Inflammatory macrophage (primary cell): ENCODE data around the gene ADI1.
"Not testable (repeated sequence)": the region's sequence is repeated elsewhere in the genome, so short reads cannot be mapped to it uniquely, and the experiment has no call there.

ENCODE experiments used
- DNase-seq, 2 donors: peaks; one replicate each; pipeline ENCODE4 v3.0.0-alpha.2; 2020 to 2022

Gene ADI1

DNA sequence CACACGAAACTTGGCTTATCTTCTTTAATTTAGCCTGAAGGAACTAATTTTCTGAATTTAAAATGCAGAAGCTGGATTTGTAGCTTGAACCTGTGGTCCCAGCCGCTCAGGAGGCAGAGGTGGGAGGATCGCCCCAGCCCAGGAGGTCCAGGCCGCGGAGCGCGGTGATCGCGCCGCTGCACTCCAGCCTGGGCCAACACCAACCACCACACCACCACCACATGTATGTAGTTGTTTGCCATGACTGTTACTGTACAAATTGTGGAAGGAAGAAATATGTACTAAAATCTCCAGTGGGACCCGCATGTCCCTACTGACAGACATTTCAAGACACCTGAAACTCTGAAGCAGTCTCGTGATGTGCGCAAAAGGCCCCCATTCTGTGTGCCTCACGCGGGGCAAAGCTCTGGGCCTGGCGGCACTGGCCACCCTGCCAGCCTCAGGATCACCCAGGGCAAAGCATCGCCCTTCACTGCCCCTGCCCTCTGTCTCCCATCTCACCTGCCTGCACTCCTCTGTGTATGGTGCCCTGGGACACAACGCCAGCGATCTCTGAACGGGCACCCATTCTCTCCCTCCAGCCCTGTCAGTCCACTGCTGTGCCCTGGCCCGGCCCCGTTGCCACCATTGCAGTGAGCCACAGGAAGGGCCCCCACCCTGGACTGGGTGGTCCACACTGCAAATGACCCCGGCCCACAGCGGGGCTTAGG lies 10.1 kb upstream of the ADI1 start:
- DNase-seq = no peak

DNA sequence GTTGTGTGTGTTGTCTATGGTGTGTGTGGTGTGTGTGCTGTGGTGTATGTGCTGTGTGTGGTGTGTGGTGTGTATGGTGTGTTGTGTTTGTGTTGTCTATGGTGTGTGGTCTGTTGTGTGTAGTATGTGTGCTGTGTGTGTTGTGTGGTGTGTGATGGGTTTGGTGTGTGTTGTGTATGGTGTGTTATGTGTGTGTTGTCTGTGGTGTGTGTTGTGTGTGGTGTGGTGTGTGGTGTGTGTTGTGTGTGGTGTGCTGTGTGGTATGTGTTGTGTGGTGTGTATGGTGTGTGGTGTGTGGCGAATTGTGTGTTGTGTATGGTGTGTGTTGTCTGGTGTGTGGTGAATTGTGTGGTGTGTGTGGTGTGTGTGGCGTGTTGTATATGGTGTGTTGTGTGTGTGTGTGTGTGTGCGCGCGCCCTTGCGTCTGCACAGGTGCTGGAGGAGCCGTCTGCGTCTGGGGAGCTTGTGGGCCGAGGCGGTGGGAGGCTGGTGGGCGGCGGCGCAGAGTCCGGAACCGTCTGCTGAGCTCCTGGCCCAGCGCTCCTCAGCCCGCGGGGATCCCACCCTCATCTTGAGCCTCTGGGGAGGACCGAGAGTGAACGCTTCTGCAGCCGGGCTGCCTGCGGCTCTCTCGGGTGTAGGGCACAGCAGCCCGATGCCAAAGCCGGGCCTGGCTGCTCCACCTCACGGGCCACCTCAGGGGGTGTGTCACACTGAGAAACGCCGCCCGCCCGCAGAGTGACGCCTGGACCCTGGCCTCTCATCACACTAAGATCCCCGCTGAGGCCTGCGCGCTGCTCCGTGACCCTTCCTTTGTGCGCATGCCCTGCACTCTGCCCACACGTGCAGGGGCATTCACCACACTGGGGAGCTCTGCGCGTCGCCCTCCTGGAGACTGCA lies 8.8 kb upstream of the ADI1 start:
- DNase-seq = no peak

- no peak for DNase-seq
Observed at GRCh38 chr2:3526871-3527270, 7.5 kb upstream of the ADI1 start.

GRCh38 chr2:3523551-3524041 lies 4.3 kb upstream of the ADI1 start:
- peak; percentile 13 to 22 for DNase-seq

DNA sequence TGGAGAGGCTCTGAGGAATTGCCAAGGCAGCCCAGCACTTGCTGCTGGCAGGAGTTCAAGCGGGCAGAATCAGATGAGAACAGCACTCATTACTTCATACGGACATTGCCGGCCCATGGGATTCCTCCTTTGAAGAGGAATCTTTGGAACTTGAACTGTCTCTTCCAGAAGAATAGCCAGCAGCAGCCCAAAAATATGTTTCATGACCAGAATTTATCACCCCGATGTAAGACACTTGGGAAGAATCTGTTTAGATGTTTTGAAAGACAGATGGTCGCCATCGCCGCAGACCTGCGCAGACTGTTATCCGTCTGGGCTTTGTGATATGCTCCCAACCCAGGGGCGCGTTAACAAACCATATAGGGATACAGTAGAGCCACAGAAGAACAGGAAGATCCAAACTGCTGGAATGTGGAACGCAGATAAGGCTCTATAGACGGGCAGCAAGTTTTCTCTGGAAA lies 3.7 kb upstream of the ADI1 start:
- no peak for DNase-seq

GRCh38 chr2:3520591-3520990 lies 1.3 kb upstream of the ADI1 start:
- DNase-seq = no peak

DNA sequence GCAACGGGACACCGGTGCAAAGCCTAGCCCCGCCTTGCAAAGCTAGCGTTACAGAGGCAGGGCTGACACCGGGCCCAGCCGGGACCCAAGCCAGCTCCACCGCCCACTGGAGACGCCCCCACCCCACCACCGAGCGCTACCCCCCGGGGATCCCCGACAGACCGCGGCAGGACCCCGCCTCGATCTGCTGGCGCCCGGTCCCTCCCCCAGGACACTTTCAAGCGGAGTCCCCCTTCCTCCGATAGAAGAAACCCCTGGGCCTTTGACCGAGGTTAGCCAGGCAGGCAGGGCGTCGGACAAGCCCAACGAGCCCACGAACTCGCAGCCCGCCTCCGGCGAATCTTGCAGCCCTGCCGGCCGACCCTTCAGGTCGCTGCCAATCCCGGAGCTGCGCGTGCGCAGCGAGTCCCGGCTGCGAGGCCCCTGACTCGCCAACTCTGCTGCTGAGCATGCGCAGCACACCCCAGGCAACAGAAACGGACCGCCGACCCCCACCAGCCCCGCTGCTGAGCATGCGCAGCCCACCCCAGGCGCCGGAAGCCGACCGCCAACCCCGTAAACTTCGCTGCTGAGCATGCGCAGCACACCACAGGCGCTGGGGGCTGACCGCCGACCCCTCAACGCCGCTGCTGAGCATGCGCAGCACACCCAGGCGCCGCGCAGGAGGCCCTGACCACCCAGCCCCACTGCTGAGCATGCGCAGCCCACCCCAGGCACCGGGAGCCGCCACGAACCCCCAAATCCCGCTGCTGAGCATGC lies 656 bp downstream of the ADI1 start:
- peak; percentile 97 to 99 for DNase-seq

DNA sequence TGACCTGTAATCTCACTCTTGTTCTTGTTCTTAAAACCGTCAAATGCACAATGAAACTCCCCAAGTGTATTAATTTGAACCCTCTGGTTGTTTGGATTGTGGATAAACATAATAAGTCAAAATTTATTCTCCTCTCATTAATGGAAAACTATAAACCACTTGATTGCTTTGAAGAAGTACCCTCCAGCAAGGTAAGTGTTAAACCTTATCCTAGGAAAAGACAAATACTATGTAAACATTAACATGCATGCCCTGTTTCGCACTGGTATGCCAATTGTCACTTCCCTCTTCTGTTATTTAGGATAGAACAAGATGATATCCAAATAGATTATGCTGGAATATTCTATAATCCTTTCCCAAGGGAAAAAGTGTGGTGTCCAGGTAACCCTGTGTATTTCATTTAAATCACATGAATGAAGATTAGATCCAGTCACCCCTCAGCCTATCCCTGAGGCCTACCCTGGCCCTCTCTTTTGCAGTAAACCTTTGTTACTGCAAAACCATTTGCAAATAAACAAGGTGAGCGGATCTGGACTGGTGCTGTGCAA lies 1.3 kb downstream of the ADI1 start:
- DNase-seq = no peak

GRCh38 chr2:3516831-3517230 lies 2.5 kb downstream of the ADI1 start:
- no peak for DNase-seq

DNA sequence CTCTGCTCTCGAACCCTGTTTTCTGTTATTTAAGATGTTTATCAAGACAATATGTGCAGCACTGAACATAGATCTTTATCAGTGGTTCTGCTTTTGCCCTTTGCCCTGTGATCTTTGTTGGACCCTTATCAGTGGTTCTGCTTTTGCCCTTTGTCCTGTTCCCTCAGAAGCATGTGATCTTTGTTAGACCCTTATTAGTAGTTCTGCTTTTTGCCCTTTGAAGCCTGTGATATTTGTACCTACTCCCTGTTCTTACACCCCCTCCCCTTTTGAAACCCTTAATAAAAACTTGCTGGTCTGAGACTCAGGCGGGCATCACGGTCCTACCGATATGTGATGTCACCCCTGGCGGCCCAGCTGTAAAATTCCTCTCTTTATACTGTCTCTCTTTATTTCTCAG lies 3.9 kb downstream of the ADI1 start:
- not testable (repeated sequence) for DNase-seq

DNA sequence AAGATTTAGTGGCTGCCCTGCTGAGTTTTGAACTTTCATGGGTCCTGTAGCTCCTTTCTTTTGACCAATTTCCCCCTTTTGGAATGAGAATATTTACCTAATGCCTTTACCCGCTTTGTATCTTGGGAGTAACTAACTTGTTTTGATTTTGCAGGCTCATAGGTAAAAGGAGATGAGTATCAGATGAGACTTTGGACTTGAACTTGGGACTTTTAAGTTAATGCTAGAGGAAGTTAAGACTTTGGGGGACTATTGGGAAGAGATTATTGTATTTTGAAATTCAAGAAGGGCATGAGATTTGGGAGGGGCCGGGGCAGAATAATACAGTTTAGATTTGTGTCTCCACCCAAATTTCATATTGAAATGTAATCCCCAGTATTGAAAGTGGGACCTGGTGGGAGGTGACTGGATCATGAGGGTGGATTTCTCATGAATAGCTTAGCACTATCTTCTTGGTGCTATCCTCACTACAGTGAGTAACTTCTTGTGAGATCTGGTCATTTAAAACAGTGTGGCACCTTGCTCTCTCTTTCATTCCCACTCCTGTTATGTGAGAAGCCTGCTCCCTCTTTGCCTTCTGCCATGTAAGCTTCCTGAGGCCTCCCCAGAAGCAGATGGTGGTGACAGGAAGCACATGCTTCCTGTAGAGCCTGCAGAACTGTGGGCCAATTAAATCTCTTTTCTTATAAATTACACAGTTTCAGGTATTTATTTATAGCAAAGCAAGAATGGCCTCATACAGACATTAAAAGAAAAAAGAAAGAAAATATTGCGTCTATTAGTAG lies 6.1 kb downstream of the ADI1 start:
- DNase-seq = no peak

- DNase-seq = no peak
Observed at GRCh38 chr2:3512086-3512485, 7.2 kb downstream of the ADI1 start.

- no peak for DNase-seq
Observed at GRCh38 chr2:3505771-3506170, 13.6 kb downstream of the ADI1 start.

GRCh38 chr2:3504741-3505140 lies 14.6 kb downstream of the ADI1 start:
- no peak for DNase-seq

DNA sequence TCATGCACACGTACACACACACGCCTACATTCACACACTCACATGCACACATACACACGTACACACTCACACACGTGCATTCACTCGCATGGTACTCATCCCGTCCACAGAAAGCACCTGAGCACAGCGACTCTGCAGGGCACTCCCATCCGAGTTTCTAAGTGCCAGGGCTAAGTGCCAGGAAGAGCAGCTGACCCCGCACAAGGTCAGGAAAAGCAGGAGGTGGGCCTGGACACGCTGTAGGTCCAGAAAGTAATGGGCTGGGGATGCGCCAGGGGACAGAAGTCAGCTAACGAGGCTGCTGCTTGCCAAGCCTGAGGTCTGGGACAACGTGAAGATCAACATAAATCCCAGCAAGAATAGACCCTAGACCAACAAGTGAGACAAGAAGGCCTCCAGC lies 15.8 kb downstream of the ADI1 start:
- no peak for DNase-seq

- DNase-seq = no peak
Observed at GRCh38 chr2:3503046-3503445, 16.3 kb downstream of the ADI1 start.

DNA sequence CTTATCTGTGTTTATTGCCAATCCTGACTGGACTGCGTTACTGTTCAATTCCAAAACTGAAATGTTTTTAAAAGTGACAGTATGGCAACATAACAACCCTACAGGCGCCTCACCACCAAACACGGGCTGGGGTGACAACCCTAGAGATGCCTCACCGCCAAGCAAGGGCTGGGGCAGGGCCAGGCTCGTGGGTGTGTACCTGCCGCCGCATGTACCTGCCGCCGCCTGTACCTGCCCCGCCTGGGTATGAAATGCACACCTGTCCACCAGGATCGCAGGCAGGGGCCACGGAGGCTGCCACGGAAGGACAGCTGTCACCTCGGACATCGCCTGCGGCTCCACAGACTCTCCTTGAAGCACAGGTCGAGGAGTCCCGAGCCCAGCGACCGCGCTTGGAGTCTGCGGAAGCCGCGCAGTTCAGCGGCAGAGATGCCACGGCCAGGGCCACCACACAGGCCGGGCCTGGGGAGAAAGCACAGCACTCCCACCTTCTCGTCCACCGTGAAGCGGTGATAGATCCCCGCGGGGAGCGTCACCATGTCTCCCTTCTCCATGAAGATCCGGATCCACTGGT lies 18.9 kb downstream of the ADI1 start:
- no peak for DNase-seq

DNA sequence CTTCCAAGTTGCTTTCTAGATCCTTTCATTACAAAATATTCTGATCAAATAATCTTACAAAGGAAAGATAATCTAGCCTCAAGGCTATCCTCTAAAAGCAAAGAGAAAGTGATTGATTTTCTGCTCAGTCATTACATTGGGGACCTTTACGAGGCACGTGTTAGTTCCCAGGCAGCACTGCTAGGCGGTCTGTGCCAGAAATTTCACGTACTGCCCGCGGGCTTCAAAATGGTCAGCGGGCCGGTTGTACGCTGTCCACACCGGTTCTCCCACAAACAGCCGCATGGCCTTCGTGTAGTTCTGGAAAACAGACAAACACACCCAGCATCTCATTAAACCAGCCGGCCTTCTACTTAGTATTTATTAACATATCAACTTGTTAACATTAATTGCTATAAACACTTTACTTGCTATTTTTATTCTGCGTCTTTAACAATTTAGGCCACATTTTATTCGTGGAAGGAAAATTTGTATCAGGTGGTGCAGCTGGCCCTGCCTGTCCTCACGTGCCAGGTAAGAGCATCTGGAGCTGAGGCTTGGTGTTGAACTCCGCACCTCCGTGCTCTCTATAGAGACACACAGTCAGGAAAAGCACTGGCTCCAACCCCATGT lies 20.4 kb downstream of the ADI1 start:
- no peak for DNase-seq

GRCh38 chr2:3496708-3497080 lies 22.6 kb downstream of the ADI1 start:
- DNase-seq = not testable (repeated sequence)

GRCh38 chr2:3494984-3495666 lies 24.2 kb downstream of the ADI1 start:
- no peak for DNase-seq

- no peak for DNase-seq
Observed at GRCh38 chr2:3493615-3494007, 25.7 kb downstream of the ADI1 start.
